ENCODE measurements around the gene CCDC116. TPM values are rescaled to one million over a fixed set of nuclear protein-coding genes. Genes with fewer than 3 reads are reported as not detected.
"Not testable (repeated sequence)": the region's sequence is repeated elsewhere in the genome, so short reads cannot be mapped to it uniquely, and the experiment has no call there.

The CCDC116 gene
- polyA plus RNA-seq, 4 donors, result 0.21 to 0.40 (median 0.25) TPM

- peaks cover 0 to 15% (median 6%) of the 10 kb centered on the region in 3 donors for H3K4me1 ChIP-seq (ENCODE audit: control insufficient read depth in 3 of 3, insufficient read depth in 2 of 3, low read depth in 1 of 3, low read length in 2 of 3)
- peaks cover 0 to 40% (median 0%) of the 10 kb centered on the region in 3 donors for H3K36me3 ChIP-seq (ENCODE audit: control insufficient read depth in 3 of 3, insufficient read depth in 2 of 3, low read depth in 1 of 3, low read length in 3 of 3)
- peak overlapping the region; percentile 73 to 82 (median 80) for H3K4me3 ChIP-seq (ENCODE audit: low read depth in 1 of 3, low read length in 3 of 3)
- 0 to 1% (median 1%) methylated on average over 37 to 56 of the region's 56 CpGs for WGBS, 3 donors
- peak overlapping the region; percentile 72 to 84 (median 75) for H3K27ac ChIP-seq (ENCODE audit: low read depth in 1 of 3, low read length in 2 of 3)
- H3K27me3 ChIP-seq (ENCODE audit: control insufficient read depth in 3 of 3, insufficient read depth in 3 of 3, low read length in 3 of 3), result no peaks in the 10 kb centered on the region
- no peaks in the 10 kb centered on the region for H3K9me3 ChIP-seq (ENCODE audit: control insufficient read depth in 2 of 2, insufficient read depth in 1 of 2, low read depth in 1 of 2, low read length in 1 of 2)
- FAIRE-seq, result no peak
- peak; percentile 72 to 81 for DNase-seq
These were observed 10.3 kb downstream of the CCDC116 start for GRCh38 chr22:21642584-21643448.

GRCh38 chr22:21643533-21644357, 11.2 kb downstream of the CCDC116 start:
- H3K27me3 ChIP-seq (ENCODE audit: control insufficient read depth in 3 of 3, insufficient read depth in 3 of 3, low read length in 3 of 3), result no peaks in the 10 kb centered on the region
- H3K4me3 ChIP-seq (ENCODE audit: low read depth in 1 of 3, low read length in 3 of 3), result peak overlapping the region in 2 of 3 donors; percentile 73 to 82
- H3K4me1 ChIP-seq (ENCODE audit: control insufficient read depth in 3 of 3, insufficient read depth in 2 of 3, low read depth in 1 of 3, low read length in 2 of 3), result peaks cover 0 to 15% (median 6%) of the 10 kb centered on the region in 3 donors
- H3K9me3 ChIP-seq (ENCODE audit: control insufficient read depth in 2 of 2, insufficient read depth in 1 of 2, low read depth in 1 of 2, low read length in 1 of 2), result no peaks in the 10 kb centered on the region
- FAIRE-seq (no peak), DNase-seq (no peak)
- H3K36me3 ChIP-seq (ENCODE audit: control insufficient read depth in 3 of 3, insufficient read depth in 2 of 3, low read depth in 1 of 3, low read length in 3 of 3), result peaks cover 0 to 46% (median 0%) of the 10 kb centered on the region in 3 donors
- no peak overlapping the region for H3K27ac ChIP-seq (ENCODE audit: low read depth in 1 of 3, low read length in 2 of 3)
- WGBS, 3 donors, result 88 to 93% (median 91%) methylated on average over 20 to 22 of the region's 22 CpGs

DNA sequence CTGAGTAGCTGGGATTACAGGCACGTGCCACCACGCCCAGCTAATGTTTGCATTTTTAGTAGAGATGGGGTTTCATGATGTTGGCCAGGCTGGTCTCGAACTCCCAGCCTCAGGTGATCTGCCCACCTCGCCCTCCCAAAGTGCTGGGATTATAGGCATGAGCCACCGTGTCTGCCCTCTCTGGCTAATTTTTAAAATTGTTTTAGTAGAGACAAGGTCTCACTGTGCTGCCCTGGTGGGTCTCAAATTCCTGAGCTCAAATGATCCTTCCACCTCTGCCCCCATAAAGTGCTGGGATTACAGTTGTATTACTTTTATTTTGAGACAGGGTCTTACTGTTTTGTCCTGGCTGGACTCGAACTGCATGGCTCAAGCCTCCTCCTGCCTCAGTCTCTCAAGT, 13.0 kb downstream of the CCDC116 start:
- H3K9me3 ChIP-seq (ENCODE audit: control insufficient read depth in 2 of 2, insufficient read depth in 1 of 2, low read depth in 1 of 2, low read length in 1 of 2); H3K27ac ChIP-seq (ENCODE audit: low read depth in 1 of 3, low read length in 2 of 3); H3K27me3 ChIP-seq (ENCODE audit: control insufficient read depth in 3 of 3, insufficient read depth in 3 of 3, low read length in 3 of 3); FAIRE-seq; DNase-seq; H3K4me3 ChIP-seq (ENCODE audit: low read depth in 1 of 3, low read length in 3 of 3): not testable (repeated sequence)
- 87 to 92% (median 90%) methylated on average over 6 of the region's 6 CpGs for WGBS, 3 donors
- peaks cover 0 to 15% (median 6%) of the 10 kb centered on the region in 3 donors for H3K4me1 ChIP-seq (ENCODE audit: control insufficient read depth in 3 of 3, insufficient read depth in 2 of 3, low read depth in 1 of 3, low read length in 2 of 3)
- H3K36me3 ChIP-seq (ENCODE audit: control insufficient read depth in 3 of 3, insufficient read depth in 2 of 3, low read depth in 1 of 3, low read length in 3 of 3), result peaks cover 0 to 56% (median 0%) of the 10 kb centered on the region in 3 donors

DNA sequence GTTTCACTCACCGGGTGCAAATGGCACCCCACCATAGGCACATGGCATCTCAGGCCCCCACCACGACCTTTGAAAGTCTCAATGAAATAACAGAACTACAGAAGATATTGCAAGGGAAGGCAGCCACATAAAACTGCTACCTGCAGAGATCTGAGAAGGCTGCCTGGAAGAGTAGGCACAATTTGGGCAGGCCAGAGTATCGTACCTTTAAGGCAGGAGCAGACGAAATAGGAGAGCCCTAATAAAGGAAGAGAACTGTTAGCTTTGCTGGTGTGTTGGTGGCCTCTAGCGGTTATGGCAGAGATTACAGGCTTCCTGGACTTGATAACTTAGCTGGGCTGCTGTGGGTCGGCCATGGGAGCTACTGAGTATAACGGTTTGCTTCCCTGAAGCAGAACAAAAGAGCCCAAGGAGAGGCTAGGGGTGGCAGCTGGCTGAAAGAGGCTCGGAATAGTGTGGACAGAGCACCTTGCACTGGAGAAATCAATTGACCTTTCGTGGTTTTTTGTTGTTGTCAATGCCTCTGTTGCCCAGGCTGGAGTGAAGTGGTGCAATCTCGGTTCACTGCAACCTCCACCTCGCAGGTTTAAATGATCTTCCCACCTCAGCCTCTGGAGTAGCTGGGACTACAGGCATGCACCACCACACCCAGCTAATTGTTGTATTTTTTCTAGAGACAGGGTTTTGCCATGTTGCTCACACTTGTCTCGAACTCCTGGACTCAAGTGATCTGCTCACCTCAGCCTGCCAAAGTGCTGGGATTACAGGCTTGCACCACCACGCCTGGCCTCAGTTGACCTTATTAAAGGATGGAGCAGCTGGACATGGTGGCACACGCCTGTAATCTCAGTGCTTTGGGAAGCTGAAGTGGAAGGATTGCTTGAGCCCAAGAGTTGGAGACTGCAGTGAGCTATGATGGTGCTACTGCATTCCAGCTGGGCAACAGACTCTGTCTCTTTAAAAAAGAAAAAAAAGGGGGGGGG, 14.3 kb downstream of the CCDC116 start:
- peak; percentile 84 to 85 for DNase-seq
- Histone ChIP-seq H3K4me1 (ENCODE audit: control insufficient read depth in 3 of 3, insufficient read depth in 2 of 3, low read depth in 1 of 3, low read length in 2 of 3) (peaks cover 0 to 17% (median 0%) of the 10 kb centered on the region in 3 donors), H3K36me3 (ENCODE audit: control insufficient read depth in 3 of 3, insufficient read depth in 2 of 3, low read depth in 1 of 3, low read length in 3 of 3) (peaks cover 0 to 60% (median 0%) of the 10 kb centered on the region in 3 donors), H3K4me3 (ENCODE audit: low read depth in 1 of 3, low read length in 3 of 3) (no peak overlapping the region), H3K27ac (ENCODE audit: low read depth in 1 of 3, low read length in 2 of 3) (no peak overlapping the region), H3K27me3 (ENCODE audit: control insufficient read depth in 3 of 3, insufficient read depth in 3 of 3, low read length in 3 of 3) (no peaks in the 10 kb centered on the region), H3K9me3 (ENCODE audit: control insufficient read depth in 2 of 2, insufficient read depth in 1 of 2, low read depth in 1 of 2, low read length in 1 of 2) (no peaks in the 10 kb centered on the region)
- WGBS, 3 donors, result 46 to 52% (median 49%) methylated on average over 14 of the region's 14 CpGs
- FAIRE-seq, result no peak

- peaks cover 0 to 54% (median 0%) of the 10 kb centered on the region in 3 donors for H3K36me3 ChIP-seq (ENCODE audit: control insufficient read depth in 3 of 3, insufficient read depth in 2 of 3, low read depth in 1 of 3, low read length in 3 of 3)
- H3K9me3 ChIP-seq (ENCODE audit: control insufficient read depth in 2 of 2, insufficient read depth in 1 of 2, low read depth in 1 of 2, low read length in 1 of 2), result no peaks in the 10 kb centered on the region
- H3K27me3 ChIP-seq (ENCODE audit: control insufficient read depth in 3 of 3, insufficient read depth in 3 of 3, low read length in 3 of 3), result no peaks in the 10 kb centered on the region
- 92 to 96% (median 95%) methylated on average over 7 of the region's 7 CpGs for WGBS, 3 donors
- H3K27ac ChIP-seq (ENCODE audit: low read depth in 1 of 3, low read length in 2 of 3), result no peak overlapping the region
- no peak for DNase-seq
- FAIRE-seq, result no peak
- no peak overlapping the region for H3K4me3 ChIP-seq (ENCODE audit: low read depth in 1 of 3, low read length in 3 of 3)
- peaks cover 0 to 24% (median 6%) of the 10 kb centered on the region in 3 donors for H3K4me1 ChIP-seq (ENCODE audit: control insufficient read depth in 3 of 3, insufficient read depth in 2 of 3, low read depth in 1 of 3, low read length in 2 of 3)
These were observed 17.7 kb downstream of the CCDC116 start for GRCh38 chr22:21650280-21650679.

DNA sequence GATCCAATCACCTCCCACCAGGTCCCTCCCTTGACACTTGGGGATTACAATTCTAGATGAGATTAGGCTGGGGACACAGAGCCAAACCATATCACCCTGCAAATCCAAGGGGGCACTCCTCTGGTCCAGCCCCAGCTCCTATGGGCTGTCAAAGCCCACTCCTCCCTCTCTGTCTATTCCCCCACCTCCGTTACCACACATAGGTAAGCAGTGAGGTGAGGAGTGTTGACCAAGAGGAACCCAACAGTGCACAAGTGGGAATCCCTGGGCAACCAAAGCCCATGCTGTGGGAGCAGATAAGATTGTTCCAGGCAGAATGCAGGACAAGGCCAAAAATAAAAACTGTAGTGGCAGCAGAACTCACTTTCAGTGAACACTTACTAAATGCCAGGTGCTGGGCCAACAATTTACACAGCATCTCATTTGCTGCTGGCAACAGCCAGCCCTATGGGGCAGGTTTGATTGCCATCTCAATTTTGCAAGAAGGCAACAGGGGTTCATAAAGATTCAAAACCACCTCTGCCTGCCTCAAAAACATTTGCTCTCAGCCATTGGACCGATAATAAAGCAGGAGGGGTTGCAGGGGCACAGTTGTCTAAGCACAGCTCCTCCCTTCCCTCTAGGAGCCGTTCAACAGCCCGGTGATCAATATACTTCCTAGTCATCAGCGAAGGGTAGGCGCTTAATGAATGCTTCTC, 18.4 kb downstream of the CCDC116 start:
- Histone ChIP-seq H3K27ac (ENCODE audit: low read depth in 1 of 3, low read length in 2 of 3) (peak overlapping the region in 1 of 3 donors; percentile 8), H3K27me3 (ENCODE audit: control insufficient read depth in 3 of 3, insufficient read depth in 3 of 3, low read length in 3 of 3) (no peaks in the 10 kb centered on the region), H3K4me3 (ENCODE audit: low read depth in 1 of 3, low read length in 3 of 3) (peak overlapping the region in 2 of 3 donors; percentile 49 to 62), H3K9me3 (ENCODE audit: control insufficient read depth in 2 of 2, insufficient read depth in 1 of 2, low read depth in 1 of 2, low read length in 1 of 2) (no peaks in the 10 kb centered on the region), H3K36me3 (ENCODE audit: control insufficient read depth in 3 of 3, insufficient read depth in 2 of 3, low read depth in 1 of 3, low read length in 3 of 3) (peaks cover 0 to 49% (median 0%) of the 10 kb centered on the region in 3 donors), H3K4me1 (ENCODE audit: control insufficient read depth in 3 of 3, insufficient read depth in 2 of 3, low read depth in 1 of 3, low read length in 2 of 3) (peaks cover 0 to 24% (median 6%) of the 10 kb centered on the region in 3 donors)
- FAIRE-seq (no peak), DNase-seq (no peak)
- 7 to 17% (median 16%) methylated on average over 6 of the region's 6 CpGs for WGBS, 3 donors

DNA sequence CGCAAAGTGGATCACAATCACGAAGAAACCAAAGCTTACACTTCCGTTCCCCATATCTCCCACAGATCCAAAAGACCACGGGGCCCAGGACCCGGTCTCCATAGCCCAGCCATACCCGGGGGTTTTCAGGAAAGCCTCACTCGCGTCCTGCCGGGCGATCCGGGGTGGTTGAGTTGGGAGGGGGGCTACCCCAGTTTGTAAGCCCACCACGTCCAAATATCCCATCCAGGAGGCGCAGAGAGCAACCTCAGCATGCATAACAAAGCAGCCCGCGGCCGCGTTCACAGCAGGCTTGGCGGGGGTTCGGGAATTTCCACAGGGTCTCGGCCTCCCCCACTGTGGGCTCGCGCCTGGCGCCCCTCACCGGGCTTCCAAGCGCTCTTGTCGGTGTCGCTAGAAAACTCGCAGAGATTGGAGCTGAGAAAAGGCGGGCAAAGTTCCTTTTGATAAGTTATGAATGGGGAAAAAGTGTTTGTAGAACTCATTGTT, 19.0 kb downstream of the CCDC116 start:
- peaks cover 0 to 43% (median 0%) of the 10 kb centered on the region in 3 donors for H3K36me3 ChIP-seq (ENCODE audit: control insufficient read depth in 3 of 3, insufficient read depth in 2 of 3, low read depth in 1 of 3, low read length in 3 of 3)
- peak overlapping the region in 2 of 3 donors; percentile 3 to 8 for H3K27ac ChIP-seq (ENCODE audit: low read depth in 1 of 3, low read length in 2 of 3)
- peaks cover 0 to 24% (median 6%) of the 10 kb centered on the region in 3 donors for H3K4me1 ChIP-seq (ENCODE audit: control insufficient read depth in 3 of 3, insufficient read depth in 2 of 3, low read depth in 1 of 3, low read length in 2 of 3)
- peak overlapping the region in 2 of 3 donors; percentile 49 to 62 for H3K4me3 ChIP-seq (ENCODE audit: low read depth in 1 of 3, low read length in 3 of 3)
- no peak for FAIRE-seq
- no peak for DNase-seq
- 1% methylated on average over 29 of the region's 29 CpGs for WGBS, 3 donors
- H3K27me3 ChIP-seq (ENCODE audit: control insufficient read depth in 3 of 3, insufficient read depth in 3 of 3, low read length in 3 of 3), result no peaks in the 10 kb centered on the region
- no peaks in the 10 kb centered on the region for H3K9me3 ChIP-seq (ENCODE audit: control insufficient read depth in 2 of 2, insufficient read depth in 1 of 2, low read depth in 1 of 2, low read length in 1 of 2)

All from small intestine (tissue), 7 donors.